ENCODE results near the gene MYL9.

Gene MYL9

DNA sequence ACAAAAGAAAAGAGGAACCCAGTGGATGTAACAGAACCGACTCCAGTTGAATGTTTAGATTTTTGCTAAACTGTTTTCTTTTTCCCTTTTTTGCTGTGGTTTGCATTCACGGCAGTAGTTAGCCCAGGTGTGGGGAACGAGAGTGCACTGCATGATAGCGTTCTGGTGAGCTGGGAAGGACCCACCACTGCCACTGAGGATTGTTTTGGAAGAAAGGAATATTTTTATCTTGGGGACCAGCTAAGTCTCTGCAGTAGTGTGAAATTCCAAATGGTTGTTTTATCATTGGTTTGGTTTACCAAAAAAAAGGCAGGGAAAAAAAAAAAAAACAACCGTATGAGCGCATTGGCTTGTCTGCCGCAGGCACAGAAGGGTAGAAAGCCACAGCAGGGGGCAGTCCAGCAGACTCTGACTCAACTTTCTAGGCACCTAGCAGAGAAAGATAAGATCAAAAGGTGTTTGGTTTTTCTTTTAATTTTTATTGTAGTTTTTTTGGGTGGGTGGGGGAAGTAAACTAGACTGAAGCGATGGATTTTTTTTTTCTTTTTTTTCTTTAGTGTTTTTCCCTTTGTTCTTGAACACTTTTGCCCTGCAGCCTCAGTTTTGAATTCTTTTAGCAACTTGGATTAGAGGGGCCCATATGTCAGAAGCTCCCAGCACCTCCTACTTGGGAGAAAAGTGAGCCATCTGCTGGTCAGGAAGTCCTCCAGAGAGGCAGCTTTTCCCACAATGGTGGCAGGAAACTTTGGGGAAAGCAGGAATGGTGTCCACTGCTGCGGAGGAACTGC lies 50.7 kb downstream of the MYL9 start:
- FAIRE-seq (no peak), DNase-seq (ENCODE audit: insufficient read length) (no peak)
- TF ChIP-seq TAF1 (IDR thresholded peaks at IDR 0.05; ENCODE audit: borderline replicate concordance, low read depth, low read length) (no peak), POLR2A (IDR thresholded peaks at IDR 0.05; ENCODE audit: low read depth, low read length) (no peak), POLR2AphosphoS5 (IDR thresholded peaks at IDR 0.05; ENCODE audit: low read depth, low read length) (no peak)

DNA sequence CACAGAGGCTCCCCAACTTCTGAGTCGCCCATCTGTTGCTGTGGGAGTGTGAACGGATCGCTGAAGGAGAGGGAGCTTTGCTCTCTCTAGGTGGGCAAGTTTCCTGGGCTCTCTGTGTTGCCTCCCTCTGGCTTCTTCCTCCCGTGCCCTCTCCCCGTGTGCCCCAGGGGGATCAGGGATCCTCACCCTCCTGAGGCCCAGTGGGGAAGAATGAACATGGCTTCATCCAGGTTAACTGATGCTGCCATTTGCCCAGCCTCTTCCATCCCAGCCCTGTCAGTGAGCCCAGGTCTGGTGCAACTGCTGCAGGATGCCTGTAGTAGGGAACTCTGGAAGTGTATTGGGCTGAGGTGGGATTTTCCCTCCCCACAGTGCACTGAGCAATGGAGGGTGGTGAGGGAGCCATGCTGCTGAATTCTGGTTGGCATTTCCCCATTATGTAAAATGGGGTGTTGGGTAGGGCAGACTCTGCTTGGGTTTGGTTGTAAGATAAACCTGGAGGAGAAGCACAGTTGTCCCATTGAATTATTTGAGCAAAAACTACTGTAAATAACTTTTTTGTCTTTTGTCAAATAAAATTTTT lies 52.1 kb downstream of the MYL9 start:
- DNase-seq (ENCODE audit: insufficient read length) (no peak), FAIRE-seq (no peak)
- TF ChIP-seq POLR2A (IDR thresholded peaks at IDR 0.05; ENCODE audit: low read depth, low read length) (no peak), TAF1 (IDR thresholded peaks at IDR 0.05; ENCODE audit: borderline replicate concordance, low read depth, low read length) (no peak), POLR2AphosphoS5 (IDR thresholded peaks at IDR 0.05; ENCODE audit: low read depth, low read length) (no peak; the same call in 1 of the 2 replicates)

DNA sequence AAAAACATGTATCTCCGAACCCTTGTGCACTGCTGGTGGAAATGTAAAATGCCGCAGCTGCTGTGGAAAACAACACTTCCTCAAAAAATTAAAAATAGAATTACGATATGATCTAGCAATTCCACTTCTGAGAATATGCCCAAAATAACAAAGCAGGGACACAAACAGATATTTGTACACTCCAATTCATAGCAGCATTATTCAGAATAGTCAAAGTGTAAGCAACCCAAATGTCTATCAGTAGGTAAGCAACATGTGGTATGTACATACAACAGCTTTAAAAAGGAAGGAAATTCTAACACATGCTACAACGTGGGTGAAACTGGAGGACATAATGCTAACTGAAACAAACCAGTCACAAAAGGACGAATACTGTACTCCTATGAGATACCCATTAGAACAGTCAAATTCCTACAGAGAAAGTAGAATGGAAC lies 58.6 kb downstream of the MYL9 start:
- DNase-seq (ENCODE audit: insufficient read length) (no peak), FAIRE-seq (peak; percentile 80)

More for the DNA sequence above, 58.6 kb downstream of the MYL9 start:
- no peak for TF ChIP-seq POLR2A (IDR thresholded peaks at IDR 0.05; ENCODE audit: low read depth, low read length)
- no peak for TF ChIP-seq TAF1 (IDR thresholded peaks at IDR 0.05; ENCODE audit: borderline replicate concordance, low read depth, low read length)
- no peak for TF ChIP-seq POLR2AphosphoS5 (IDR thresholded peaks at IDR 0.05; ENCODE audit: low read depth, low read length)

All from GM12892 (cell line).